Dendritic cell treated with granulocyte-macrophage colony-stimulating factor and Interleukin-4, amounts not matched to agents 40 ng/mL and 50 ng/mL, for 4 days (primary cell): ENCODE results near the gene TBC1D1.
"Not testable (repeated sequence)": the region's sequence is repeated elsewhere in the genome, so short reads cannot be mapped to it uniquely, and the experiment has no call there.

Experiments used
- H3K27ac Mint-ChIP-seq: one replicate; pipeline ENCODE4 v1.8.0; 2022; ENCODE audit warnings: mild to moderate bottlenecking, mixed read lengths
- H3K27me3 Mint-ChIP-seq: one replicate; pipeline ENCODE4 v1.8.0; 2022; ENCODE audit warnings: mild to moderate bottlenecking, mixed read lengths
- H3K36me3 Mint-ChIP-seq: one replicate; pipeline ENCODE4 v1.8.0; 2022; ENCODE audit warnings: low read depth, mixed read lengths
- H3K4me1 Mint-ChIP-seq: one replicate; pipeline ENCODE4 v1.8.0; 2022; ENCODE audit warnings: low read depth, mixed read lengths
- H3K4me3 Mint-ChIP-seq: one replicate; pipeline ENCODE4 v1.8.0; 2022; ENCODE audit warnings: mild to moderate bottlenecking, moderate library complexity, mixed read lengths
- H3K9me3 Mint-ChIP-seq: one replicate; pipeline ENCODE4 v1.8.0; 2022; ENCODE audit warnings: mixed read lengths
- intact Hi-C: fragments of 100-400 bp; cut with micrococcal nuclease; formaldehyde crosslinking; loops from one replicate; pipeline ENCODE4 v1.15.0; 2022

TBC1D1 gene

GRCh38 chr4:37953620-37954293, 62.9 kb downstream of the TBC1D1 start:
- Mint-ChIP-seq H3K27me3 (no peaks in the 10 kb centered on the region), H3K36me3 (peaks cover 4% of the 10 kb centered on the region), H3K4me3 (no peak overlapping the region), H3K4me1 (peaks cover 25% of the 10 kb centered on the region), H3K9me3 (no peaks in the 10 kb centered on the region), H3K27ac (peak overlapping the region; percentile 77)
- intact Hi-C loops: no loop called here

- Mint-ChIP-seq H3K4me3 (no peak overlapping the region), H3K4me1 (peaks cover 13% of the 10 kb centered on the region), H3K27ac (no peak overlapping the region), H3K36me3 (peaks cover 4% of the 10 kb centered on the region), H3K9me3 (no peaks in the 10 kb centered on the region), H3K27me3 (no peaks in the 10 kb centered on the region)
- intact Hi-C loops: no loop called here
These were observed 66.1 kb downstream of the TBC1D1 start for GRCh38 chr4:37956941-37957340.

- H3K36me3 Mint-ChIP-seq: no peaks in the 10 kb centered on the region
- no peaks in the 10 kb centered on the region for H3K9me3 Mint-ChIP-seq
- intact Hi-C loops: no loop called here
- no peak overlapping the region for H3K4me3 Mint-ChIP-seq
- no peaks in the 10 kb centered on the region for H3K27me3 Mint-ChIP-seq
- no peak overlapping the region for H3K27ac Mint-ChIP-seq
- H3K4me1 Mint-ChIP-seq: peaks cover 7% of the 10 kb centered on the region
These were observed 68.0 kb downstream of the TBC1D1 start for GRCh38 chr4:37958932-37959331.

- no peaks in the 10 kb centered on the region for H3K36me3 Mint-ChIP-seq
- no peaks in the 10 kb centered on the region for H3K27me3 Mint-ChIP-seq
- no peaks in the 10 kb centered on the region for H3K9me3 Mint-ChIP-seq
- H3K27ac Mint-ChIP-seq: no peak within 1 kb of the TSS
- no peaks in the 10 kb centered on the region for H3K4me1 Mint-ChIP-seq
- H3K4me3 Mint-ChIP-seq: no peak within 1 kb of the TSS
- intact Hi-C loops: no loop called here
These were observed 69.2 kb downstream of the TBC1D1 start, which contains the start of gene PTTG2 for GRCh38 chr4:37960098-37960497. Gene PTTG2, plus strand, starts transcription at chr4:37960398. Its CDS starts 37 bp downstream, at chr4:37960435.

- intact Hi-C loops: no loop called here
- no peaks in the 10 kb centered on the region for H3K27me3 Mint-ChIP-seq
- H3K36me3 Mint-ChIP-seq: no peaks in the 10 kb centered on the region
- H3K9me3 Mint-ChIP-seq: no peaks in the 10 kb centered on the region
- no peak overlapping the region for H3K4me3 Mint-ChIP-seq
- H3K27ac Mint-ChIP-seq: no peak overlapping the region
- H3K4me1 Mint-ChIP-seq: no peaks in the 10 kb centered on the region
These were observed 70.0 kb downstream of the TBC1D1 start for GRCh38 chr4:37960679-37961450.

- intact Hi-C loops: no loop called here
- Mint-ChIP-seq H3K27me3 (no peaks in the 10 kb centered on the region), H3K36me3 (no peaks in the 10 kb centered on the region), H3K4me1 (peaks cover 2% of the 10 kb centered on the region), H3K4me3 (no peak overlapping the region), H3K27ac (no peak overlapping the region), H3K9me3 (peaks cover 1% of the 10 kb centered on the region)
These were observed 74.0 kb downstream of the TBC1D1 start for GRCh38 chr4:37964734-37965457.

GRCh38 chr4:37966044-37966443, 75.2 kb downstream of the TBC1D1 start:
- Mint-ChIP-seq H3K27me3 (no peaks in the 10 kb centered on the region), H3K27ac (no peak overlapping the region)
- intact Hi-C loops: no loop called here

GRCh38 chr4:37967736-37968135, 76.9 kb downstream of the TBC1D1 start:
- Mint-ChIP-seq H3K4me1 (peaks cover 16% of the 10 kb centered on the region), H3K4me3 (no peak overlapping the region), H3K9me3 (peaks cover 12% of the 10 kb centered on the region), H3K27me3 (no peaks in the 10 kb centered on the region), H3K36me3 (no peaks in the 10 kb centered on the region), H3K27ac (no peak overlapping the region)
- intact Hi-C loops: no loop called here

More at GRCh38 chr4:37966044-37966443, 75.2 kb downstream of the TBC1D1 start:
- H3K4me1 Mint-ChIP-seq: peaks cover 14% of the 10 kb centered on the region
- peaks cover 12% of the 10 kb centered on the region for H3K9me3 Mint-ChIP-seq
- no peaks in the 10 kb centered on the region for H3K36me3 Mint-ChIP-seq
- no peak overlapping the region for H3K4me3 Mint-ChIP-seq

- H3K36me3 Mint-ChIP-seq: no peaks in the 10 kb centered on the region
- no peaks in the 10 kb centered on the region for H3K27me3 Mint-ChIP-seq
- intact Hi-C loops: no loop called here
- H3K4me1 Mint-ChIP-seq: peaks cover 16% of the 10 kb centered on the region
- H3K27ac Mint-ChIP-seq: no peak overlapping the region
- H3K9me3 Mint-ChIP-seq: peaks cover 12% of the 10 kb centered on the region
- H3K4me3 Mint-ChIP-seq: no peak overlapping the region
These were observed 77.9 kb downstream of the TBC1D1 start for GRCh38 chr4:37968747-37969146.

GRCh38 chr4:37970702-37971101, 79.8 kb downstream of the TBC1D1 start:
- Mint-ChIP-seq H3K4me1 (peaks cover 16% of the 10 kb centered on the region), H3K9me3 (peaks cover 12% of the 10 kb centered on the region), H3K27ac (peak overlapping the region; percentile 57), H3K36me3 (no peaks in the 10 kb centered on the region), H3K27me3 (no peaks in the 10 kb centered on the region), H3K4me3 (no peak overlapping the region)
- intact Hi-C loops: no loop called here

GRCh38 chr4:37971202-37971601, 80.3 kb downstream of the TBC1D1 start:
- peaks cover 12% of the 10 kb centered on the region for H3K9me3 Mint-ChIP-seq
- H3K36me3 Mint-ChIP-seq: no peaks in the 10 kb centered on the region
- no peaks in the 10 kb centered on the region for H3K27me3 Mint-ChIP-seq
- peak overlapping the region; percentile 57 for H3K27ac Mint-ChIP-seq
- H3K4me3 Mint-ChIP-seq: no peak overlapping the region
- H3K4me1 Mint-ChIP-seq: peaks cover 21% of the 10 kb centered on the region
- intact Hi-C loops: no loop called here

- H3K27ac Mint-ChIP-seq: no peak overlapping the region
These were observed 82.6 kb downstream of the TBC1D1 start for GRCh38 chr4:37973441-37973840.

GRCh38 chr4:37975321-37975822, 84.5 kb downstream of the TBC1D1 start:
- not testable (repeated sequence) for H3K4me3 Mint-ChIP-seq, H3K9me3 Mint-ChIP-seq, H3K27me3 Mint-ChIP-seq, H3K36me3 Mint-ChIP-seq
- Mint-ChIP-seq H3K4me1 (peaks cover 36% of the 10 kb centered on the region), H3K27ac (peak overlapping the region; percentile 4)
- intact Hi-C loops: loop anchor here (5.0 kb wide), 3 partner anchors 148 to 288 kb away; partner anchors contain the start of genes PGM2 and RELL1

More at GRCh38 chr4:37973441-37973840, 82.6 kb downstream of the TBC1D1 start:
- intact Hi-C loops: no loop called here
- H3K4me1 Mint-ChIP-seq: peaks cover 28% of the 10 kb centered on the region
- H3K27me3 Mint-ChIP-seq: no peaks in the 10 kb centered on the region
- H3K4me3 Mint-ChIP-seq: no peak overlapping the region
- H3K9me3 Mint-ChIP-seq: peaks cover 12% of the 10 kb centered on the region
- no peaks in the 10 kb centered on the region for H3K36me3 Mint-ChIP-seq

GRCh38 chr4:37976507-37976906, 85.6 kb downstream of the TBC1D1 start:
- intact Hi-C loops: loop anchor here (5.0 kb wide), 3 partner anchors 149 to 289 kb away; partner anchors contain the start of genes PGM2 and RELL1
- peaks cover 33% of the 10 kb centered on the region for H3K4me1 Mint-ChIP-seq
- peaks cover 9% of the 10 kb centered on the region for H3K36me3 Mint-ChIP-seq
- peak overlapping the region; percentile 69 for H3K4me3 Mint-ChIP-seq
- peak overlapping the region; percentile 72 for H3K27ac Mint-ChIP-seq
- no peaks in the 10 kb centered on the region for H3K9me3 Mint-ChIP-seq
- H3K27me3 Mint-ChIP-seq: no peaks in the 10 kb centered on the region
